ENCODE data around the gene LRRC15.

- no peak for TF ChIP-seq POLR2A (IDR thresholded peaks at IDR 0.05; ENCODE audit: extremely low read depth, insufficient read length)
- TF ChIP-seq CTCF (IDR thresholded peaks at IDR 0.05; ENCODE audit: low read depth, low read length) = no peak
- no peak for TF ChIP-seq MAX (IDR thresholded peaks at IDR 0.05; ENCODE audit: low read depth, low read length)
These were observed 21.2 kb downstream of the LRRC15 start for GRCh38 chr3:194348354-194348753.

Measured in NB4 (cell line).